Fibroblast of lung (primary cell): ENCODE results near the gene SLIT3.

Experiments used
- CTCF ChIP-seq, 2 donors: IDR thresholded peaks in 1 of 2; conservative IDR thresholded peaks in 1 of 2; 1 replicate in 1 of 2; 2 replicates in 1 of 2; pipeline ENCODE4 v1.5.1; 2011 to 2012; ENCODE audit warnings: low read length in 2 of 2, control low read depth in 1 of 2, inconsistent platforms in 1 of 2, low read depth in 1 of 2, mild to moderate bottlenecking in 1 of 2
- EZH2 ChIP-seq: IDR thresholded peaks from 2 replicates; pipeline ENCODE4 v1.5.1; 2012; ENCODE audit warnings: low read length, control low read depth, mild to moderate bottlenecking; ENCODE audit errors: missing control alignments

GRCh38 chr5:168752416-168753190 lies 548.3 kb downstream of the SLIT3 start:
- no peak for TF ChIP-seq CTCF (conservative IDR thresholded peaks at IDR 0.05 in 1 of 2, IDR thresholded peaks at IDR 0.05 in 1 of 2; ENCODE audit: low read depth in 1 of 2, low read length in 2 of 2)
- no peak for TF ChIP-seq EZH2
